ENCODE data around the gene OSM. TPM values are rescaled to one million over a fixed set of nuclear protein-coding genes. Genes with fewer than 3 reads are reported as not detected.

Gene OSM
- total RNA-seq, 2 donors from 2014 or later = 2.5 TPM; not detected in 1

DNA sequence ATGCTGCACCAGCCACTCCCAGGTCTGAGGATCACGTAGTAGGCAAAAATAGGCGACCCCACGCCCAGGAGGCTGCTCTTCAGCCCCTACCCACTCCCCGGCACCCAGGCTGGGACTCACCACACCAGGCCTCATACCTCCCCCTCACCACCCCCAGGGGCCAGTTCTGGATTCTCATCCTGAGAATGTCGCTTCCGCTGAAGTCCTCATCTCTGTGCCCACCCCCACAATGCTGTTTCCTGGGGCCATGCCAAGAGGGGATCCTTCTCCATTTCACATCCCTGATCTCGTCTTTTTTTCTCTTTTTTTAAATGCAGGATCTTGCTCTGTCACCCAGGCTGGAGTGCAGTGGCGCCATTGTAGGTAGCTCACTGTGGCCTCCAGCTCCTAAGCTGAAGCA lies 1.7 kb upstream of the OSM start:
- H3K4me3 ChIP-seq = no peak overlapping the region
- H3K27me3 ChIP-seq (replicated peaks; ENCODE audit: insufficient read depth) = no peaks in the 10 kb centered on the region
- H3K27ac ChIP-seq = no peak overlapping the region
- no peaks in the 10 kb centered on the region for H3K9me3 ChIP-seq
- no peaks in the 10 kb centered on the region for H3K4me1 ChIP-seq (replicated peaks)
- TF ChIP-seq POLR2A (IDR thresholded peaks at IDR 0.05) (no peak), POLR2AphosphoS5 (IDR thresholded peaks at IDR 0.05) (no peak)
- TF ChIP-seq, protein P1, sequence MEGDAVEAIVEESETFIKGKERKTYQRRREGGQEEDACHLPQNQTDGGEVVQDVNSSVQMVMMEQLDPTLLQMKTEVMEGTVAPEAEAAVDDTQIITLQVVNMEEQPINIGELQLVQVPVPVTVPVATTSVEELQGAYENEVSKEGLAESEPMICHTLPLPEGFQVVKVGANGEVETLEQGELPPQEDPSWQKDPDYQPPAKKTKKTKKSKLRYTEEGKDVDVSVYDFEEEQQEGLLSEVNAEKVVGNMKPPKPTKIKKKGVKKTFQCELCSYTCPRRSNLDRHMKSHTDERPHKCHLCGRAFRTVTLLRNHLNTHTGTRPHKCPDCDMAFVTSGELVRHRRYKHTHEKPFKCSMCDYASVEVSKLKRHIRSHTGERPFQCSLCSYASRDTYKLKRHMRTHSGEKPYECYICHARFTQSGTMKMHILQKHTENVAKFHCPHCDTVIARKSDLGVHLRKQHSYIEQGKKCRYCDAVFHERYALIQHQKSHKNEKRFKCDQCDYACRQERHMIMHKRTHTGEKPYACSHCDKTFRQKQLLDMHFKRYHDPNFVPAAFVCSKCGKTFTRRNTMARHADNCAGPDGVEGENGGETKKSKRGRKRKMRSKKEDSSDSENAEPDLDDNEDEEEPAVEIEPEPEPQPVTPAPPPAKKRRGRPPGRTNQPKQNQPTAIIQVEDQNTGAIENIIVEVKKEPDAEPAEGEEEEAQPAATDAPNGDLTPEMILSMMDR (IDR thresholded peaks at IDR 0.05) = no peak
- no peak for DNase-seq (ENCODE audit: low spot score)
- intact Hi-C loops (cut with DNase I) = no loop called here
- 83% methylated on average over 8 of the region's 8 CpGs for WGBS
- H3K36me3 ChIP-seq = no peaks in the 10 kb centered on the region

DNA sequence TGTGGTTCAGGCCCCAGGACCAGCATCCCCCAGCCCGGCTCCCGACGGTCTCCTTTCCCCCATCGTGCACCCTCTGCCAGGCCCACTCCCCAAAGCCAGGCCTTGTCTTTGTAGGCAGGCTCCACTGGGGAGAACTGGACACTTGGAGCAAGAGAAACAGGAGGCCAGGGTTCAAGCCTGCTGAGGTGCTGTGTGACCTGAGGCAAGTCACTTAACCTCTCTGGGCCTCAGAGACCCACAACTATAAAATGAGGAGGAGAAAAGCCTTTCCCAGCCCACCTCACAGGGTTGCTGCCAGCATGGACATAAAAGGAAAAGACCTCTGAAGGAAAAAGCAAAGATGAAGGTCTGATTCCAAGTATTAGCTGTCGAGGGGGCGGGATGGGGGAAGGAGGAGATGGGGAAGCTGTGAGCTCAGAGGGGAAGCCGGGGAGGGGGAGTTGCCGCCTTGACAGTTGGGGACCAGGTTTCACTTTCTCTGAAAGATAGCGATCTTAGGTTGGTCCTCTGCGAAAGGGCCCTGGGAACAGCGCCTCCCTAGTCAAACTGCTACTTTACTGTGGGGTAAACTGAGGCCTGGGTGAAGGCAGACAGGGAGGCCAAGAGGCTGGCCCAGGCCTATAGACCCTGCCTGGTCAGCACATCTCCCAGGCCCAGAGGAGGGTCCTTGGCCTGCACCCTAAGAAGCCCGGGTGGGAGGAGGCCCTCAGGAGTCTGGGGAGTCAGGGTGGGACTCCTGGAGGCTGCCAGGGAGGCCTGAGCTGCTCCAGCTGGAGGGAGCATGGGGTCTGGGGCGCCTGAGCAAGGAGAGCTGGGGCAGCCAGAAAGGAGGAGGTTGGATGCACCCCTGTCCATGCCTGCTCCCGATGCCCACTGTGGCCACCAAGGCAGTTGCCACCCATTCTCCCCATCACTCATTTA lies 991 bp upstream of the OSM start:
- H3K4me1 ChIP-seq (replicated peaks) = no peaks in the 10 kb centered on the region
- H3K27me3 ChIP-seq (replicated peaks; ENCODE audit: insufficient read depth) = no peaks in the 10 kb centered on the region
- intact Hi-C loops (cut with DNase I) = no loop called here
- no peaks in the 10 kb centered on the region for H3K36me3 ChIP-seq
- H3K4me3 ChIP-seq = no peak overlapping the region
- 82% methylated on average over 14 of the region's 14 CpGs for WGBS
- TF ChIP-seq, protein P1 (IDR thresholded peaks at IDR 0.05) = no peak
- no peak for TF ChIP-seq POLR2AphosphoS5 (IDR thresholded peaks at IDR 0.05)
- TF ChIP-seq POLR2A (IDR thresholded peaks at IDR 0.05) = no peak
- no peak for DNase-seq (ENCODE audit: low spot score)
- H3K9me3 ChIP-seq = no peaks in the 10 kb centered on the region
- H3K27ac ChIP-seq = no peak overlapping the region

DNA sequence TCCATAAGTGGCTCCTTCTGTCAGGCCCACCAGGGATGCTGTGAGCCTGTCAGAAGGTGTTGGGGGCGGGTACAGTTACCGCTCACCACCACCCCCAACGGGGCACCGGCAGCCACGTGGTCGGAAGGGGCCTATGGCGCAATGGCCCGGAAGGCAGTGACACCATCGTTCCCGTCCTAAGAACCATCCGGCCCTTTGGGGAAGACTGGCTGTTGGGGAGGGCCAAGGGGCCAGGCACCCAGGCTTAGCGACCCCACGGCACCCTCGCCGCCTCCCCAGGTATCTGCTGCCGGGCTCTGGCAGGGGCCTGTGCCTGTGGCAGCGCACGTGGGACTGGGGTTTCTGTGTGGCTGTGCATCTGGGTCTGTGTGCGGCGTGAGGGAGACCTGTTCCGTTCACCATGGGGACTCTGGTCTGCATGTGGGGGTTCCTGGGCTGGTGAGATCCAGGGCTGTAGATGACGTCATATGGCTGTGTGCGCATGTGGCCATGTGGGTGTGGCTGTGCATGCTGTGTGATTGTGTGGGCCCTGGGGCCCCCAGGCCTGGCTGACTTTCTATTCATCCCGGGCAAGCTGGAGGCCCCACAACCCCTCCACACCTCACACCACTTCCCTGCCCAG lies 717 bp downstream of the OSM start:
- DNase-seq (ENCODE audit: low spot score) = no peak
- no peaks in the 10 kb centered on the region for H3K36me3 ChIP-seq
- H3K27me3 ChIP-seq (replicated peaks; ENCODE audit: insufficient read depth) = no peaks in the 10 kb centered on the region
- no peak overlapping the region for H3K27ac ChIP-seq
- intact Hi-C loops (cut with DNase I) = no loop called here
- TF ChIP-seq, protein P1 (IDR thresholded peaks at IDR 0.05) = no peak
- no peak for TF ChIP-seq POLR2AphosphoS5 (IDR thresholded peaks at IDR 0.05)
- TF ChIP-seq POLR2A (IDR thresholded peaks at IDR 0.05) = peak; percentile 14
- no peaks in the 10 kb centered on the region for H3K9me3 ChIP-seq
- no peaks in the 10 kb centered on the region for H3K4me1 ChIP-seq (replicated peaks)
- WGBS = 79% methylated on average over 24 of the region's 24 CpGs
- peak overlapping the region; percentile 0 to 7 for H3K4me3 ChIP-seq

DNA sequence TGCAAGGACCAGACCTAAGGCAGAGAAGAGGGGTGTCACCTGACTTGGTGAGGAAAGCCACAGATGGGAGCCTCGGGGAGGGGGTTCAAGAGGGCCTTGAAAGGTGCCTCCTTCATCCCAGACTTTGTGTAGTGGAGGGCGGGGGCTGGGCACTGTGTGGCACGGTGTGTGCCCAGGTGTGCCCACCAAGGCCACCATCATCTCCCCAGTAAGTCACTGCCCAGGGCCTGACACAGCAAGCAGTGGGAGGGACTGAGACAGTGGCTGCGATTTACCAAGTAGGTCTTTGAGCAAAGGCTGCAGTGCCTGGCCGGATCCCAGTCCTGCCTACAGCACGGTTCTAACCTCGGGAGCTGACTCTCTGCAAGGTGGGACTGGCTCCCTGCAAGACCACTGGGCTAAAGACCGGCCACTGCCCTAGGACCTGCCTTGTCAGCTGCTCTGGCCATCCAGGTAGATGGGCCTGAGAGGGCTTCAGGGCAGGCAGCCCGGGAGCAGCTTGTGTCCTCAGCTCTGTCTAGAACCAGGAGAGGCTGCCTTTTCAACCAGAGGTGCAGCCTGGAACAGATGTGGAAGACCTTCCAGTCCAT lies 1.4 kb downstream of the OSM start:
- TF ChIP-seq POLR2AphosphoS5 (IDR thresholded peaks at IDR 0.05) (no peak), POLR2A (IDR thresholded peaks at IDR 0.05) (no peak)
- TF ChIP-seq, protein P1 (IDR thresholded peaks at IDR 0.05) = no peak
- Histone ChIP-seq H3K27ac (no peak overlapping the region), H3K4me3 (no peak overlapping the region), H3K9me3 (no peaks in the 10 kb centered on the region), H3K36me3 (no peaks in the 10 kb centered on the region), H3K27me3 (replicated peaks; ENCODE audit: insufficient read depth) (no peaks in the 10 kb centered on the region), H3K4me1 (replicated peaks) (no peaks in the 10 kb centered on the region)
- no peak for DNase-seq (ENCODE audit: low spot score)
- WGBS = 88% methylated on average over 9 of the region's 9 CpGs
- intact Hi-C loops (cut with DNase I) = no loop called here
